Stimulated activated CD4-positive, alpha-beta T cell treated with anti-CD3 and anti-CD28 coated beads, TNF-alpha, amount 100 ng/mL, for 48 hours (primary cell): Measurements from ENCODE around the gene FAAP100.

Experiments used
- DNase-seq, 3 donors: peaks; one replicate each; pipeline ENCODE4 v3.0.0-alpha.2; 2020; ENCODE audit warnings: low read depth in 3 of 3

The FAAP100 gene

GRCh38 chr17:81524865-81525159, 27.3 kb downstream of the FAAP100 start:
- no peak for DNase-seq

DNA sequence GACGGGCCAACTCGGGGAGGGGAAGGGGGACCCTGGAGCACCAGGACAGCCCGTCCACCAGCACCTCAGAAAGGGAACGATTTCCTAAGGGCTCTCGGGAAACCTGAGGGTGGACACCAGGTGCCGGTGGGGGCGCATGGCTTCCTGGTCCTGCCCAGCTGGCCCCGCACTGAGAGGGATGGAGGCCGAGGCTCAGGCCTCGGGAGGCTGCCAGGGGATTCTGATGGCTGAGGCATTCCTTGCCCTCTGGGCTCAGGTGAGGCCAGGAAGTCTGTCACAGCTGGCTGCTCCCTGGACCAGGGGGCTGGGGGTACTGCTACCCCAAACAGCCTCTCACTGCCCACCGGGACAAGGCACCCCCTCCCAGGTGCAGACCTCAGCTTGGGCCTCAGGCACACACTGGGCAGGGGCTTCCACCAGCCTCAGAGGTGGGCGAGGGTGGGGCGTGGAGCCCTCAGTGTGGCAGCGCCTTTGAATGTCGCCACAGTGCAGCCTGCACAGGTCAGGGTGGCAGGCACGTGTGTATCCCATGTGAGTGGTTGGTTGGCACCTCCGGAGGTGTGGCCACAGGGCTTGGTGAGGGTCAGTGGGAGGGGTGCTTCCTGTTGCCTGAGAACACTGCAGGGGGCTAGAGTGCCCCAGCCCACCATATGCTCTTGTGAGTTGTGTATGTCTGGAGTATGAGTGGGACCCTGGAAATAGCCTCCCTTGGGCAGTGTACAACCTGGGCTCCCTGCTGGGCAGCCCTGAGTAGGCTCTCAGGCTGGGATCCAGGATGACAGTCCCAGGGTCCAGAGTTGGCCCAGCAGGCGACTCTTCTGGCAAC, 27.9 kb downstream of the FAAP100 start:
- no peak for DNase-seq

GRCh38 chr17:81523402-81524038, 28.6 kb downstream of the FAAP100 start:
- no peak for DNase-seq

GRCh38 chr17:81522491-81523401, 29.4 kb downstream of the FAAP100 start:
- no peak for DNase-seq

DNA sequence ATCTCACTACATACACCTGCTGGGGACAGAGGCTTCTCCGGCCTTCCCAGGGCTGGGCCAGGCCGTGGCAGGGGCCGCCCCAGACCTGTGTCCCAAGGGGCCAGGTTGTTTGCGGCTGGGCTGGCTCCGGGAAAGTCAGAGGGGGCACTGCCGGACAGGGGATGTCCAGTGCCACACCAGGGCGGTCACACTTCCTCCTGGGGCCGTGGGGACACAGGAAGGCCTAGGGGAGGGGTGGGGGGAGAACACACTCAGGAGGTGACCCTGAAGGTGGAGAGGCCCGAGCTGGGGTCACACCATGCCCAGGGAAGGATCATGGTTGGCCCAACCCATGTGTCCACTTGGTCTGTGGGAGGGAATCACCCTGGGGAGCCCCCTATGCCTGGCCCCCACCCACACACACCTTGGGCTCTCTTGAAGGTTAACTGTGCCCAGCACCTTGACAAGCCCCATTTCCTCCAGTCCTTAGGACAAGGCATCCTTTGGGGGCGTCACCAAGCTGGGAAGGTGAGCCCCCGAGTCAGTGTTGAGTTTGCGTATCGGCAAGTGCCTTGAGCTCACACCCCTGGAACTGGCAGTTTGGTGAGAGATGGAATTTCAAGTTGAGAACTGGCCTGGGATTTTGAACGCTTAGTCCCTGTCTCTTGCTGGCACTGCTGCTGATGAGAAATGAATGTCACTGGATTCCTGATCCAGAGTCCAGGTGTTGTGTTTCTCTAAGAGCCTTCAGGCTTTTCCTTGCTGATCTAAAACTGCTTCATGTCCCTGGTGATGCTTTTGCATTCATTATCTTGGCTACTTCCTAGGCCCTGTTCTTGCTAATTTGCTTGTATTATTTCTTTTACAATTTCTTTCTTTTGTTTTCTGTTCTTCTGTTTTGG, 31.9 kb downstream of the FAAP100 start:
- no peak for DNase-seq

DNA sequence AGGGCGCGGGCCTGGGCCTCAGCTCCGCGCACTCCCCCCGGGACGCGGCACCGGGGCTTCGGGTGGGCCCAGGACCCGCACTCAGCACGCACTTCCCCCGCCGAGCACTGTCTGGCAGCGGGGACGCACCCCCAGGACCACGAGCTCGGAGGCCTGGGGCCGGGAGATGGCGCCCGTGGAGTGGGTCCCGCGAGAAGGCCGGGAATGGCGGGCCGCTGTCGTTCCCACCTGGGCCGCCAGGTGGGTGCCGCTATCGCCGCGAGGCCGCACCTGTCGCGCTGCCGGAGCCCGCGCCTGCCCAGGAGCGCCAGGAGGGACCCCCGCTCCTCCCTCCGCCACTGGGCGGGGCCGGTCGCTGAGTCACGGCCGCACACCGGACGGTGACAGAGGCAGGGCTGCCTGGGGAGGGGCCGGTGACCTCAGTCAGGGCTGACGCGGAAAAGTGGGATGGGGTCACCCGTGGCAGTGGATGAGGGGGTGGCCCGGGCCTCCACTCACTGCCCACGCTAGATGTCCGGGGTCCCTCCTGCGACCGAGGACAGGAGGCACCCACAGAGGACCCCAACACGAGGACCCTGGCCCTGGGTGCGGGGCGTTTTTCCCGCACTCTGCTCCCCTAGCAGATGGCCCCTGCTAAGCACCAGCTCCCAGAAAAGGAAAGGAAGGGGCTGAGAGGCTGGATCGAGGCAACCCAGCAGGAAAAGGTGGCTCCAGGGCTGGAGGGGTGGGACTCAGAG, 32.7 kb downstream of the FAAP100 start:
- peak in 1 of 3 donors; percentile 53 for DNase-seq

GRCh38 chr17:81518785-81519283, 33.3 kb downstream of the FAAP100 start:
- DNase-seq = no peak

DNA sequence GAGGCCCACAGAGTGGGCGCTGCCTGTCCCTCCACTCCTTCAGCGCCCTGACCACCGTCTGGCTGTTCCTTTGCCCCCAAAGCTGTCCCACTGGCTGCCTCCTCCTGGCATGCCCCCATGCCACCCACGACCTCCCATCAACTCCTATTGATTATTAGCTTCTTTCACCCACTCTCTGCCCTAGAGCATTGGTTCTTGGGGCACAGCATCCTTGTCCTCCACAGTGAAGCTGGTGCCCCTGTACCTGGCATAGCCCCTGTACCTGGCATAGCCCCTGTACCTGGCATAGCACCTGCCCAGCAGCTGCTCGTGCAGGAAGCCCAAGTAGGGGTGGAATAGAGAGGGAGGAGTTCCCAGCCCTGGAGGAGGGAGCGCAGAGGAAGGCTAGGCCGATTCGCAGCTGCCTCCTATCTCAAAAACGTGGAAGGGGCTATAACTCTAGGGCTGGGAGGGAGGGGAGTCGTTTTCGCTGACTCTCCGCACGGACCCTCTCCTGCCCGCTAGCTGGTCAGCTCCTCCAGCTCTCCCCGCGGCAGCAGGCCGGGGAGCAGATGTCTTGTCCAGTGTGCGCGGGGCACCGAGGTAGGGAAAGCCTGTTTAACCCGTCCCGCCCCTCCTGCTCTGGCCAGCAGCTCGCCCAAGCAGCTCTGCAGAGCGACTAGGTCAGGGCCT, 33.9 kb downstream of the FAAP100 start:
- no peak for DNase-seq

DNA sequence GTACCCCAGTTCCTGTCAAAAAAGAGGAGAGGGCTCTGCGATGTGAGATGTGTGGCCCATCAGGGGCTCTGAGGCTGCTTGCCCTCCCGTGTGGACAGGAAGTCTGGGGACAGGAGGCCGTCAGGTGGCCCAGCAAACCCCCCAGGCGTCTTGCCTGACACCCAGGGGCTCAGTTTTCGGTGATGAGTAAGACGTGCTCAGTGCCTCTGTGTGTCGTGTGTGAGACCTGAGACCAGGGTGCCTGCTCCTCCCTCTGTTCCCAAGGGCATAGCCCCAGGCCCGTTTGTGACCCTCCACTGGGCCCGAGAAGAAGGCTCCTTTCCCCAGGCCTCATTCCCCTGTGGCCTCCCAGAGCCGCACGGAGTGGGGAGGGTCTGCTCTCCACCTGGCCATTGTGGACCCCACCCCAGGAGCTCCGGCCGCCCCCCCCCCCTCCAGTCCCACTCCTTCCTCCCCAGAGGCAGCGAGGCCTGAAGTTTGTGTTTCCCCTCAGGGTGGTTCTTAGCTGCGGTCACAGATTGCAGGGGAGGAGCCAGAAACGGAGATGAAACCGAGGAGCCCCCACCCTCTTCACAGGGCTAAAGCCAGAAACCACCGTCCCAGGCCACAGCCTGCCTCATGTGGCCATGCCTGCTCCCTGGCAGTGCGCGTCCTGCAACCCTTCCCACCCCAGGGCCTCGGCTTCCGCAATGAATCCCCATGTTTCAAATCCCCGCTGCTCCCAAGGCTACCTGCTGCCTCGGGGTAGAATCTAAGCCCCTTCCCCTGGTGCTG, 34.6 kb downstream of the FAAP100 start:
- no peak for DNase-seq

DNA sequence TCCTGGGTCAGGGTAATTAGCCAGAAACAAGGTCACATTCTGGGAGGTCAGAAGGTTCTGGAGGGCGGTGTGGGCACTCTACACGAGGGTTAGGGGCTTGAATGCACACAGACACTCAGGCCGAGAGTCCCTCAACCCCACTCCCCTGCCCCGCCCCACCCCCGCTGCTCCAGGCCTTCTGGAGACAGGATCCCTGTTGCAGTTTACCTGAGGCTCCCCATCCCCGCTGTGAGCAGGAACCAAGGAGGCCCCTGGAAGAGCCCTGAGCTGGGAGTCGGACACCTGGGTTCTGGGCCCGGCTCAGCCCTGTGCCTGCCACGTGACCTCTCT, 35.2 kb downstream of the FAAP100 start:
- DNase-seq = no peak

DNA sequence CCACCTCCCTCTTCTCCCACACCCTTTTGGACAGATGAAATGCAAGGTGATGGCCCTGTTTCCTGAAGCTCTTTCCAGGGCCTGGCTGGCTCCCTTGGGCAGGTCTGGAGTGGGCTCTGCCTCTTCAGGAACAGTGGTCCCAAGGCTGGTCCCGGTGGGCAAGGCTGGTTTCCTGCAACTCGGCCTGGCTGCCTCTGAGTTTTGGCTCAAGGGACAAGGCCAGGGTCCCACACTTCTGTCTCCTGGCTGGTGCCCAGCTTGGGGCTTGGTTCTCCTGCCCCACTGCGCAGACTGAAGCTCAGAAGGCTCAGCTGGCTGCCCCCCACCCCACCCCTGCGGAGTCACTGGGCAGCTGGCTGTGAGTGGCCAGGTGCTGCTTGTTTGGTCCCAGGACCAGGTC, 35.7 kb downstream of the FAAP100 start:
- DNase-seq = no peak

DNA sequence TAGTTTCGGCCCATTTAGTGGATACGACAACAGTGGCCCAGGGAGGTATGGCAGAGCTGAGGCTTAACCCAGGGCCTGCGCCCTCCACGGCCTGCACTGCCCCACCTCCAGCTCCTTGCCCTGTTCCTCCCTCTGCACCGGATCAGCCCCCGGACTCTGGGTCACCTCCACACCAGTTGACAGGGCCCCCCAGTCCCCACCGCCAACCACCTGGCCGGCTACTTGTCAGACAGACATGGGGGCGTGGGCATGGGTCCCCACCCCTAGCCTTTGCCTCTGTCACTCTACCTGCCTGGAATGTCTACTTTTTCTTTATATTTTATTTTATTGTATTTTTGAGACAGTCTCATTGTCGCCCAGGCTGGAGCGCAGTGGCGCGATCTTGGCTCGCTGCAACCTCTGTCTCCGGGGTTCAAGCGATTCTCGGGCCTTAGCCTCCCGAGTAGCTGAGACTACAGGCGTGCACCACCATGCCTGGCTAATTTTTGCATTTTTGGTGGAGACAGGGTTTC, 36.6 kb downstream of the FAAP100 start:
- DNase-seq = no peak

DNA sequence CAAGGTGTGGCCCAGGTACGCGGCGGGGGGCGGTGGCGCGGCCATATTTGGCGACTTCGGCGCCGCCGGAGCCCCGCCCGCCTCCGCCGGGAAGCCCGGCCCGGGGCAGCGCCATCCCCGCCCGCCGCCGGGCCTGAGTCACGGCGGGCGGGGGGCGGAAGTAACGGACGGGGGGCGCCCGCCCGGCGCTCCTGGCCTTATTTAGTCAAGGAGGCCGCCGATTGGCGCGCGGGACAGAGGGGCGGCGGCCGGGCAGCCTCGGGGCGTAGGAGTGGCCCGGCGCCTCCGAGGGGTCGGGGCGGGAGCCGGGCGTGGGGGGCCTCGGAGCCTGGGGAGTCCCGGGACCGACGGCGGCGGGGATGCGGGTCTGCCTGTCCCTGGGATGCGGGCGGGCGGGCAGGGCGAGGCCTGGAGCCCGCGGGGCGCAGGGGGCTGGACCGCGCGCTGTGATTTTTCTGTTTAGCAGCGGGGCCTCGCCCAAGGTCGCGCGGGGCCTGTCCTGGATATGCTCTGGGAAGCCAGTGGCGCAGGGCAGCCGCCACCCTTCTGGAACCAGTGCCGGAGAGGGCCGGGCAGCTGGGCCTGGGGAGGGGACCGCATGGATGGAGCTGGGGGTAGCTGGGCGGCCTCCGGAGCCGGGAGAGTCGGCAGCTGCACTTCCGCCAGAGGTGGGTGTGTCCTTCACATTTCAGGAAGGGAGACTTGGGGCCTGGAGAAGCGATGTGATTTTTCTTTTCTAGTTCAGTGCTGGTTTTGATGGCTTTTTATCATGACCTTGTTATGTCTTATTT, 37.2 kb downstream of the FAAP100 start:
- peak in 1 of 3 donors; percentile 72 for DNase-seq

DNA sequence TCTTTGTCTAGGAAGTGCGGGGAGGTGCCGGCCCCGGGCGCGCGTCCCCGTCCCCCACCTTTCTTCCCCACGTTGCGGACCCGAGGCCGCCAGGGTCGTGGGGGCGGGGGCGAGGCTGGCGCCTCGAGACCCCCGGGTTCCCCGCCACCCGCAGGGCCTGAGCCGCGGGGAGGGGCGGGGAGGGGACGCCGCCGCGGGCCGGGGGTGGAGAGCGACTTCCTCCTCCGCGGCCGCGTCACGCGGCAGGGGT, 37.7 kb downstream of the FAAP100 start:
- DNase-seq = no peak

GRCh38 chr17:81513753-81514488, 38.2 kb downstream of the FAAP100 start:
- peak in 1 of 3 donors; percentile 45 for DNase-seq

DNA sequence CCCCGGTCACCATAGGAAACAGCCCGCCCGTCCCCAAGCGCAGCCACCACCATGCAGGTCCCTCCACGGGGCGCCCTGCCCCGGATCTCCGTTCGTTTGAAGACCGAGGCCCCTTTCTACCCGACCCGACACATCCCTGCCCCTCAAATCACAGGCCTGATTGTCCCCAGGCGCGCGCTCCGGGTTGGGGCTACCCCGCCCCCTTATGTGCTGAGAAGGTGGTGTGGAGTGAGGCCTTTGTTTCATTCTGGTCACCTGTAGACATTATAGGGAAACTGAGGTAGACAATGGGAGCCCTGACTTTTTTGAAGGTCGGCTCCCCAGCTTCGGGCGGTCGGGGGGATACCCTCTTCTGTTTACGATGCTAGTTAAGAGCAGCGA, 38.8 kb downstream of the FAAP100 start:
- DNase-seq = peak in 2 of 3 donors; percentile 63

DNA sequence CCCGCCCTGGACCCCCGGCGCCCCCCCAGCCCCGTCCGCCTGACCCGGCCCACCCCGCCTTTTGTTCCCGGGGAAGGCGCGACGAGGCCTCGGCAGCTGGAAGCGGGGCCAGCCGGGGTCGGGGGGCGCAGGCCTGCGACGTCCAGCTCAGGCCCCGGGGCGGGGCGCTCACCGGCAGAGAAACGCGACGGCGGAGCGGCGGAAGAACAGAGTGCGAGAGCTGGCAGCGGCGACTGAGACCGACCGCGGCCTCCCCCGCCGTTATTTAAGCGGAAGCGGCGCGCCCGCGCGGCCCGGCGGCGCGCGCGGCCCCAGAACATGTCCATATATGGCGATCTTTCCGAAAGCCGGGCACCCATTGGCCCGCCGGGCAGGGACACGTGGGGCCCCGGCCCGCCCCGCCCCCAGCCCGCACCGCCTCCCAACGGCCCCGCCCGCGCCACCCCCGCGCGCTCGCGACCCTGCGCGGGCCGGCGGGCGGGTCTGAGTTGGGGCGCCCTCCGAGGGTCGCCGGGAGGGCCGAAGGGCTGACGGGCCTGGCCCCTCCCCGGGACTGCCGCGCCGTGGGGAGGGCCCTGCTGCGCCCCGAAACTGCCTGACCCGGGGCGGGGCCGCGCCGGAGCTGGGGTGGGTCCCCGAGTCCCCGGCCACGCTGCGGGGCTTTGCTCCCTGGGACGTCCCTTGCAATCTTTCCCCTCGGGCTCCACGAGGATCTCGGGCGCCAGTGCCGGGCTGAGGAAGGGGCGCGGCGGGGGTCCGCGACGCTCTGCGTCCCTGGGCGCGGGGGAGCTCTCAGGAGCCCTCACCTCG, 39.4 kb downstream of the FAAP100 start, which contains the start of gene ACTG1:
ACTG1 (minus strand) TSS at position 238 of the 810 bp plus-strand sequence. CDS start 445 bp downstream, outside the sequence.
- peak; percentile 83 to 86 (median 85) for DNase-seq
